Erythroblast (primary cell): ENCODE results near the gene GMDS.

Experiments
- DNase-seq, 2 experiments: peaks; one replicate each; lab custom pipeline; 2025; lab: John Stamatoyannopoulos, UW
- GATA1 ChIP-seq: IDR thresholded peaks from 2 replicates; pipeline ENCODE4 v1.6.1; 2011; ENCODE audit warnings: low read depth, mild to moderate bottlenecking, control low read depth, low read length, moderate library complexity
- POLR2A ChIP-seq: IDR thresholded peaks from 2 replicates; pipeline ENCODE4 v1.6.1; 2011; ENCODE audit warnings: mild to moderate bottlenecking, low read length

The GMDS gene

GRCh38 chr6:1984346-1984994, 260.9 kb downstream of the GMDS start:
- TF ChIP-seq GATA1 (no peak), POLR2A (no peak)
- DNase-seq, result no peak

DNA sequence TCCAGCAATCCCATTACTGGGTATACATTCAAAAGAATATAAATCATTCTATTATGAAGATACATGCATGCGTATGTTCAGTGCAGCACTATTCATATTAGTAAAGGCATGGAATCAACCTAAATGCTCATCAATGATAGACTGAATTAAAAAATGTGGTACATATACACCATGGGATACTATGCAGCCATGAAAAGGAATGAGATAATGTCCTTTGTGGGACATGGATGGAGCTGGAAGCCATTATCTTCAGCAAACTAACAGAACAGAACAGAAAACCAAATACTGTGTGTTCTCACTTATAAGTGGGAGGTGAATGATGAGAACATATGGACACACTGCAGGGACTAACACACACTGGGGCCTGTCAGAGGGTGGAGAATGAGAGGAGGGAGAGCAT, 261.6 kb downstream of the GMDS start:
- no peak for TF ChIP-seq GATA1
- no peak for TF ChIP-seq POLR2A
- DNase-seq, result no peak

DNA sequence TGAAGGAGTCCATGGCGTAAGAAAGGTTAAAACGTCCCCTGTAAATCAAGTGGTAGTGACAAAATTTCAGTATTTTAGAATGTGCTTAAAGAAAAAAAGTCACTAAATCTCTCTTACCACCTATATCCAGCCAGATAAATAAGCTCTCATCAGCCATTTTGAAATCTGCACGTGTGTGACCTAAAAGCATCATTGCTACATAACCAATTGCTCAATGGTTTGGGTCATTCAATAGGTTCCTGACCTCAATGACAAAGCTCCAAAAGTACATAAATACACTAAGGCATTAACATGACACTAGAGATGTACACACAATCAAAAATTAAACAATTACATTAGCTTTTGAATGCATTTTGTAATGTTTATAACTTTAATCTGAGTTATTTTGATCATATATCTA, 272.4 kb downstream of the GMDS start:
- DNase-seq, result no peak
- TF ChIP-seq GATA1, result no peak
- no peak for TF ChIP-seq POLR2A

DNA sequence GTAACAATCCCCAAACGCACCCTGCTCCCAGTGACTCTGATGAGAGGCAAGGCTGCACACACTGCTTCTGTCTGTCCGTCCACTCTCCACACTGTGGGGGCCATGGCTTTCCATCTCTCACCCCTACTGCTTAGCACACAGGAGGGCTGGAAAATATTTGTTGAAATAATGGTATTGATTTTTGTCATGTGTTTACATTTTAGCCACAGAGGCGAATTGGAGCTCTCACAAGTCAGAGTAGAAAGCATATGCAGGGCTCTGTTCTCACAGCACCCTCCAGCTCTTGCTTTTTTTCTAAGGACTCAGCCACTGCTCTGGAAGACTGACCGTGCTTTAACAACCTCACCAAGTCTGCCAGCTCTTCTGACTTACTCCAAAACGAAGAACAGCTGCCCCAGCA, 273.8 kb downstream of the GMDS start:
- no peak for DNase-seq
- TF ChIP-seq GATA1 (no peak), POLR2A (no peak)

DNA sequence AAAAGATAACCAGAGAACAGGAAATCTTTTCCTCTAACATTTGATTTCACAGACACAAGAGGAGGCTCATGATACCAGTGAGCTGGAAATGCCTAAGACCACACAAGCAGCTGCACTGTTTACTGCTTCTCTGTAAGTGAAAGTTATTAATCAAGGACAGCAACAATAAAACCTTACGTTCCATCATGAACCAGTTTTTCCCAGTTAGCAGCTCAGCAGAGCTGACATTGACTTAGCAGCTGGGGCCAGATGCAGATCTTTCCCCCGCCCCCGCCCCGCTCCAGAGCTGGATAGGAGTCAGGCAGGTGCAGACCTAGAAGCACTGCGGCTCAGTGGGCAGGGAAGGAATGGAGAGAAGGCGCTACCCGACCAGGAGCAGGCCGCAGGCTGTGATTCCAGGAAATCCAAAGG, 275.2 kb downstream of the GMDS start:
- TF ChIP-seq GATA1 (no peak), POLR2A (no peak)

GRCh38 chr6:1966713-1967112, 278.7 kb downstream of the GMDS start:
- TF ChIP-seq POLR2A (no peak), GATA1 (no peak)
- DNase-seq, result no peak

More for the DNA sequence above, 275.2 kb downstream of the GMDS start:
- DNase-seq, result no peak

DNA sequence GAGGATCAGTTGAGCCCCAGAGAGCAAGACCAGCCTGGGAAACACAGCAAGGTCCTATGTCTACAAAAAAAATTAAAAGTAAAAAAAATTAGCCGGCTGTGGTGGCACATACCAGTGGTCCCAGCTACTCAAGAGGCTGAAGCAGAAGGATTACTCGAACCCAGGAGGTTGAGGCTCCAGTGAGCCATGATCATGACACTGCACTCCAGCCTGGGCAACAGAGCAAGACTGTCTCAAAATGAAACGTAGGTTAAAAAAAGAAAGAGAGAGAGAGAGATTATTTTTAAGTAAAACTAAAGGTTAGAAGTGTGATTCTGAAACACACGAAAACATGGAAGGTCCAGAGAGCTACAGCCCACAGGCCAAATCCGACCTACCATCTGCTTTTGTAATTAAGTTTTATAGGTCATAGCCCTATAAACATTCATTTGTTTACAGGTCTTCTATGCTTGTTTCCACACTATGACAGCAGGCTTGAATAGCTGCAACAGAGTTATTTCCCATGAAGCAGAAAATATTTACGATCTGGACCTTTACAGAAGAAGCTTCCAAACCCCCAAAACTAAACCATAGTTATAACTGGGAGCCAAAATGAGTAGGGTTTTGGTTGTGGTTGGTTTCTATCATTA, 279.7 kb downstream of the GMDS start:
- TF ChIP-seq GATA1, result no peak
- no peak for TF ChIP-seq POLR2A
- no peak for DNase-seq

DNA sequence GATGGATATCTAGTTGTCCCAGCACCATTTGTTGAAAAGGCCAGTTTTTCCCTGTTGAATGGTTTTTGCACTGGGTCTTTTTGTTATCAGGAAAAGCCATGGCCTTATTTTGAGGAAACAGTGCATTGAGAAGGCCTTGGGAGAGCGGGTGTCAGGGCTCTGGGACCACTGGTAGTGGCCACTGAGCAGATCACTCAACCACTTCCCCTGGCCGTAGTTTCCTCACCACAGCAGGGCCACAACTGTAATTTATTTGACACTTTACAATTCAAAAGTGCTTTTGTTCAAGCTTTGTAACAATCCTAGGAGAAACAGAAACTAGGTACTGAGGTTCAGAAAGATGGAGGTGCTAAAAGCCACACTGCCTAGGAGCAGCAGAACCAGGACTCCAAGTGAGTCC, 281.8 kb downstream of the GMDS start:
- TF ChIP-seq POLR2A, result no peak
- TF ChIP-seq GATA1, result no peak
- no peak for DNase-seq

DNA sequence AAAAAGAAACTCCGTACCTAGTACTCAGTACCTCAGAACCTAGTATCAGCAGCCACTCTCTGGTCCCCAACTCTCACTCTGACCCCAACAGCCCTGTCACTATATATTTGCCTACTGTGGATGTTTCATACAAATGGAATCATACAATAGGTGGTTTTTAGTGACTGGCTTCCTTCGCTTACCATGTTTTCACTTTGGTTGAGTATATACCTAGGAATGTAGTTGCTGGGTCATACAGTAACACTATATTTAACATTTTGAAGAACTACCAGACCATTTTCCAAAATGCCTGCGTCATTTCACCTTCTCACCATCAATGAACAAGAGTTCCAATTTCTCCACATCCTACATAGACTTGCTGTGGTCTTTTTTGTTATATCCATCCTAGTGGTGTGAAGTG, 283.2 kb downstream of the GMDS start:
- no peak for TF ChIP-seq POLR2A
- TF ChIP-seq GATA1, result no peak
- DNase-seq, result no peak

- no peak for DNase-seq
Measured at GRCh38 chr6:1960486-1961142, 284.8 kb downstream of the GMDS start.

DNA sequence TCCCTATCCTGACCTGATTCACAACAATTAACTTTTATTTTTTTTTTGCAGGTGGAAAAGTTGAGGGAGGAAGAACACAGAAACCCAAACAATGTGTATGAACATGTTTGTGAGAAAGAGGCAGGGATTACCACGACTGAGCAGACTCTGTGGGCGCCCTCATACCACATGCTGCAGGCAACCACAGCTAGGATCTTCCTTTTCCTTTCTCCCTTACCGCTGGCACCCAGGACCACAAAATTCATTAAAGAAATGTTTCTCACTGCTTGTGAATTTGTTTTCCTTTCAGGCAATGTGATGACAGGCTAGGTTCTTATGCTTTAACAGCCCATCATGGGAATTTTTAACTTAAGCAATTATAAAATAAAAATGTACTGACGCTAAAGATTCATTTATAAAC, 287.1 kb downstream of the GMDS start:
- no peak for TF ChIP-seq GATA1
- no peak for TF ChIP-seq POLR2A
- no peak for DNase-seq

More at GRCh38 chr6:1960486-1961142, 284.8 kb downstream of the GMDS start:
- TF ChIP-seq POLR2A (no peak), GATA1 (no peak)

- no peak for TF ChIP-seq POLR2A
- no peak for TF ChIP-seq GATA1
- no peak for DNase-seq
Measured at GRCh38 chr6:1957746-1958145, 287.7 kb downstream of the GMDS start.

DNA sequence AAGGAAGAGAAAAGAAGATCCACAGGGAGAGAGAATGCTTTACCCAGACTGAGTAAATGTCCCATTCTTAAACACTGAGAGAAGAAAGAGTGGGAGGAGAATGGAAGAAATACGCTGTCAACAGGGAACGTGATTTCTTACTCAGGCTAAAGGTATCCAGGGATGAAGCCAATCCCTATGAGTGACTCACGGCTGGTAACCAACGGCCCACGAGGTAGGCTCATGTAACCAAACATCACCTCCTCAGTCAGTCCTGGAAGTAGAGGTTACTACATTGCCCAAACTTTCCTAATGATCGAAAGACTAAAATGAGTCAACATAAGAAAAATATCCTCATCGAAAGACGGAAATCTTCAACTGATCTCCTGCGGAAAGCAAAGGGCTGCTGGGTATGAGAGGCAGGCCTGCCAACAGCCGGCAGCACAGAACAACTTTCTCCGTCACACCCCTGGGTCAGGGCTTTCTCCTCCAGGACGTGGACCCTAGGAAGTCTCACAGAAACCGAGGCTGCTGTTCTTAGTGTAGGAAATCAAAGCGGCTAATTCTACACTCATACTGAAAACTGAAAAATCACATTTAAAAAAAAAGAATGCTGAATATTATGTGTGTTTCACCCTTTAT, 292.6 kb downstream of the GMDS start:
- DNase-seq, result no peak
- TF ChIP-seq POLR2A (no peak), GATA1 (no peak)

- no peak for DNase-seq
Measured at GRCh38 chr6:1950631-1951030, 294.8 kb downstream of the GMDS start.

DNA sequence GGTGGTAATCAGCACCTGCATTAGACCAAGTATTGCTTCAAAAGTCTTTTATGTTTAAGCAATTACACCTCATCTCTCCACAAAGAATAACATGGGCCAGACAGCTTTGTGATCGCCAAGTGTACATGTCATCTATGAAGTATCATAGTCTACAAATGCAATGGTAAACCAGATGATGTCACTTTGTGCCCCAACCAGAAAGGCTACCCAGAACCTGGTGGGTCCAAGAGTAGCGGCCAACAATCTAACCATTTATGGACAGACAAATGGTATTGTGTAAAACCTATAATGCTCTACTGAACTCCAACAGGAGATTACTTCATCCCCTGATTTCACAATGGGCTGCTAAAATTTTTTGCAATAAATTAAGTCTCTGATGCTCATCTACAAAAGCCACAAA, 295.9 kb downstream of the GMDS start:
- no peak for DNase-seq
- TF ChIP-seq POLR2A (no peak), GATA1 (no peak)

More at GRCh38 chr6:1950631-1951030, 294.8 kb downstream of the GMDS start:
- TF ChIP-seq GATA1, result no peak
- TF ChIP-seq POLR2A, result no peak
